ENCODE results near the gene DLG2. TPM values are rescaled to one million over a fixed set of nuclear protein-coding genes. Genes with fewer than 3 reads are reported as not detected.

DLG2 gene
- total RNA-seq, 1 donor from 2014 or later = 7.2 TPM

GRCh38 chr11:84675396-84676025, 951.6 kb downstream of the DLG2 start:
- no peak for DNase-seq
- H3K36me3 ChIP-seq = no peaks in the 10 kb centered on the region
- H3K4me1 ChIP-seq = no peaks in the 10 kb centered on the region
- H3K9me3 ChIP-seq = no peaks in the 10 kb centered on the region
- no peak for TF ChIP-seq CTCF (IDR thresholded peaks at IDR 0.05)
- intact Hi-C loops (cut with DNase I) = no loop called here
- H3K4me3 ChIP-seq = no peak overlapping the region
- no peak overlapping the region for H3K27ac ChIP-seq
- no peaks in the 10 kb centered on the region for H3K27me3 ChIP-seq (ENCODE audit: low read depth)
- ATAC-seq = no peak

GRCh38 chr11:84673753-84674152, 953.4 kb downstream of the DLG2 start:
- no peaks in the 10 kb centered on the region for H3K9me3 ChIP-seq
- H3K36me3 ChIP-seq = no peaks in the 10 kb centered on the region
- no peak overlapping the region for H3K27ac ChIP-seq
- ATAC-seq (no peak), DNase-seq (no peak)
- H3K4me3 ChIP-seq = no peak overlapping the region
- no peaks in the 10 kb centered on the region for H3K4me1 ChIP-seq
- no peak for TF ChIP-seq CTCF (IDR thresholded peaks at IDR 0.05)
- intact Hi-C loops (cut with DNase I) = no loop called here
- H3K27me3 ChIP-seq (ENCODE audit: low read depth) = no peaks in the 10 kb centered on the region

- Histone ChIP-seq H3K4me1 (no peaks in the 10 kb centered on the region), H3K36me3 (no peaks in the 10 kb centered on the region), H3K9me3 (no peaks in the 10 kb centered on the region), H3K27ac (no peak overlapping the region), H3K4me3 (no peak overlapping the region), H3K27me3 (ENCODE audit: low read depth) (no peaks in the 10 kb centered on the region)
- ATAC-seq = no peak
- intact Hi-C loops (cut with DNase I) = no loop called here
- TF ChIP-seq CTCF (IDR thresholded peaks at IDR 0.05) = no peak
- DNase-seq = no peak
Measured at GRCh38 chr11:84671325-84671999, 955.7 kb downstream of the DLG2 start.

GRCh38 chr11:84663731-84664130, 963.4 kb downstream of the DLG2 start:
- no peaks in the 10 kb centered on the region for H3K36me3 ChIP-seq
- no peak for ATAC-seq
- intact Hi-C loops (cut with DNase I) = no loop called here

GRCh38 chr11:84660257-84660977, 966.7 kb downstream of the DLG2 start:
- DNase-seq (no peak), ATAC-seq (no peak)
- TF ChIP-seq CTCF (IDR thresholded peaks at IDR 0.05) = no peak
- intact Hi-C loops (cut with DNase I) = no loop called here
- H3K9me3 ChIP-seq = no peaks in the 10 kb centered on the region
- no peak overlapping the region for H3K4me3 ChIP-seq
- H3K4me1 ChIP-seq = no peaks in the 10 kb centered on the region
- no peak overlapping the region for H3K27ac ChIP-seq
- H3K36me3 ChIP-seq = no peaks in the 10 kb centered on the region
- no peaks in the 10 kb centered on the region for H3K27me3 ChIP-seq (ENCODE audit: low read depth)

More at GRCh38 chr11:84663731-84664130, 963.4 kb downstream of the DLG2 start:
- Histone ChIP-seq H3K4me3 (no peak overlapping the region), H3K27me3 (ENCODE audit: low read depth) (no peaks in the 10 kb centered on the region), H3K9me3 (no peaks in the 10 kb centered on the region), H3K27ac (no peak overlapping the region), H3K4me1 (no peaks in the 10 kb centered on the region)
- no peak for DNase-seq
- TF ChIP-seq CTCF (IDR thresholded peaks at IDR 0.05) = no peak
